Measurements from ENCODE around the gene DNAH3.
"Not testable (repeated sequence)": the region's sequence is repeated elsewhere in the genome, so short reads cannot be mapped to it uniquely, and the experiment has no call there.

DNAH3 gene

DNA sequence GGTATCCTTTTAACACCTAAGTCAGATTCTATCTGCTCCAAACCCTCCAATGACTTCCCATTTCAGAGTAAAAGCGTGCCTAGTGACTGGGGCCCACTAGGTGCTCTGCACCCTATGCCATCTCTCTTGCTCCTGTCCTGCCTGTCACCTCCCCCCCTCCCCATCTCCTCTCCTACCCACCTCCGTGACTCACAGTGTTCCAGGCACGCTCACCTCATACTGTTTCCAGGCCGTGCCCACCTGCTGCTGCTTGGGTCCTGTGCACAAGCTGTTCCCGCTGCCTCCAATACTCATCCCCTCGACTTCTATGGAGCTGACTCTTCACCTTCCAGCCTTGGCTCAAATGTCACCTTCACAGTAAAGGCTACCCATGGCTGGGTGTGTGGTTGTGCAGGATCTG is 21.7 kb downstream of the DNAH3 start:
- DNase-seq (ENCODE audit: low read depth in 3 of 3, low spot score in 1 of 3), result no peak

DNA sequence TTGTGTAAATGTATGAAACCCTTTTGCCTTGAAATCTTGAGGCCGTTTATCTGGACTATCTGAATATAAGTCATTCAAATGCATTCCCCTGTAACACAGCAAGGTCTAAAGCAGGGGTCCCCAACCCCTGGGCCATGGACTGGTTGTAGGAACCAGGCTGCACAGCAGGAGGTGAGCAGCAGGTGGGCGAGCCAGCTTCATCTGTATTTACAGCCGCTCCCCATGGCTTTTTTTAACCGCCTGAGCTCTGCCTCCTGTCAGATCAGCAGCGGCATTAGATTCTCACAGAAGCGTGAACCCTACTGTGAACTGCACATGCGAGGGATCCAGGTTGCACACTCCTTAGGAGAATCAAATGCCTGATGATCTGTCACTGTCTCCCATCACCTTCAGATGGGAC is 24.1 kb downstream of the DNAH3 start:
- no peak for DNase-seq (ENCODE audit: low read depth in 3 of 3, low spot score in 1 of 3)

DNA sequence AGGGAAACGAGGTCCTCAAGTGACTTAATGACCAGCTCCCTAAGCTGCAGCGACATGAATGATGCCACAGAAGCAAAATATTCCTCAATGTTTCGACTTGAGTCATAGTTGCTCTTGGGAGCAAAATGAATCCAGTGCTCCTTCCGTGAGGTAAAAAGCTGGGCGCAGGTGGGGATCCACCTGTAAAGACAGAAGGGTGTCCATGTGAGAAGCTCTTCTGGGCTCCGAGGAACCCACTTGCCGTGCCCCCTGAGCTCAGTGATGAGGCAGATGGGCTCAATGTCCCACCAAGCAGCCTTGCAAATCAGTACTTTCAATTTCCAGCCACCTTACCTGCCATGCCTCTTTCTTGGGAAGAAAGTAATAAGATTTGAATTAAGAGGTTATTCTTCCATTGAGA is 25.5 kb downstream of the DNAH3 start:
- no peak for DNase-seq (ENCODE audit: low read depth in 3 of 3, low spot score in 1 of 3)

DNA sequence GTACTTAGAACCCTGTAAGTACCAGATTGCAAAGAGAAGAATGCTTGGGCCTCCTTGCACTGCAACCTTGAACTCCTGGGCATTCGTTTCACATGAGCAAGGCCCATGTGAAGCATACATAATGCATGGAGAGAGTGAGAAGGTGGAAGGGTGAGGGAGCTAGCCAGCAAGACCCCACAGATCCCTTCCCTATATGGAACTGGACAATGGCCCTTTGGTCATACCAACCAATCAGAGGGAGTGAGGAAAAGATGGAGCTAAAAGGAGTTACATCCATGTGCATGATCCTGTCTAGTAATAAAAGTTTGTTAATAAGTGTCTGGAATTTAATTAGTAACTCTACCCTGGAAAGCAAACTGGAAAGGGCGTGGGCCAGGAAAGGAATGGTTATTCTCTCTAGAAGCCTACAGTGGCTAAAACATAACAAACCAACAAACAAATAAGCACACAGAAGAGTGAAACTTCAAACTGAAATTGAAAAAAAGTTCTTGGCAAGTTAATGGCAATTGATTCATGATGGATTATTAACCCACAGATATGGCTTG is 29.6 kb downstream of the DNAH3 start:
- no peak for DNase-seq (ENCODE audit: low read depth in 3 of 3, low spot score in 1 of 3)

DNA sequence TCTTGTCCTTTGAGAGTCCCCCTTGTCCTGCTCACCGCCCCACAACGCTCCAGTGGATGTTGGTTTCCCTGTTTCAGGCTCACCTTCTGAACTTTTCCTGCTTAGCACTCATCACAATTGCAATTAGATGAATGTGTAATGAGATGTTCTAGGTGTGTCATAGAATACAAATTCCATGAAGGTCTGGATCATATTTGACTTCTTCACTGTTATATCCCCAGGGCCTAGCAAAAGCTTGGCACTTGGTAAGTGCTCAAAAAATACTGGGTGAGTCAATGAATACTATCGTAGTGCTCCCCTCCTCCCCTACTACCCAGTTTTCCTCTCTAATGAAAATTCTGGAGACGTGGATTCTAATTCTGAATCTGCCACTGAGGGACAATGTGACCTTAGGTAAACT is 33.1 kb downstream of the DNAH3 start:
- no peak for DNase-seq (ENCODE audit: low read depth in 3 of 3, low spot score in 1 of 3)

DNA sequence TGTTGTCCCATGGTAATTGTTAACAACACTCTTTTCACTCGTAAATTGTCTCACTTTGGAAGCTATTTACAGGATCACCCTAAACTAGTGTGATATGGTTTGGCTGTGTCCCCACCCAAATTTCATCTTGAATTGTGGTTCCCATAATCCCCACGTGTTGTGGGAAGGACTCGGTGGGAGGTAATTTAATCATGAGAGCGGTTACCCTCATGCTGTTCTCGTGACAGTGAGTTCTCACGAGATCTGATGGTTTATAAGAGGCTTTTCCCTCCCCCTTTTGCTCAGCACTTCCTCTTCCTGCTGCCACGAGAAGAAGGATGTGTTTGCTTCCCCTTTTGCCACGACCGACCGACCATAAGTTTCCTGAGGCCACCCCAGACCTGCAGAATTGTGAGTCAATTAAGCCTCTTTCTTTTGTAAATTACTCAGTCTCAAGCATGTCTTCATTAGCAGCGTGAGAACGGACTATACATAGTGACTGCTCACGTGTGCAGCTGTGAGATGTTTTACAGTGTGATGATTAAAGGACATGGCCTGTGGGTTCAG is 34.4 kb downstream of the DNAH3 start:
- DNase-seq (ENCODE audit: low read depth in 3 of 3, low spot score in 1 of 3), result no peak

DNA sequence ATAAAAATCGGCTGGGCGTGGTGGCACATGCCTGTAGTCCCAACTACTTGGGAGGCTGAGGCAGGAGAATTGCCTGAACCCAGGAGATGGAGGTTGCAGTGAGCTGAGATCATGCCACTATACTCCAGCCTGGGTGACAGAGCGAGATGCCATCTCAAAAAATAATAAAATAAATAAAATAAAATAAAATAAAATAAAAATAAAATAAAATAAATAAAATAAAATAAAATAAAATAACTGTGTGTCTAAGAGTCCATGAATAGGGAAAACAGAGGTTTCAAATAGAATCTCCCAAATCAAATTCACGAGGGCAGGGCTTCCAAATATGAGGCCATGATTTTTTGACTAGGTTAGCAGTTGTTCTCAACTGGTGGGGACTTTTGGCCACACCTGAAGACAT is 35.1 kb downstream of the DNAH3 start:
- DNase-seq (ENCODE audit: low read depth in 3 of 3, low spot score in 1 of 3), result not testable (repeated sequence)

DNA sequence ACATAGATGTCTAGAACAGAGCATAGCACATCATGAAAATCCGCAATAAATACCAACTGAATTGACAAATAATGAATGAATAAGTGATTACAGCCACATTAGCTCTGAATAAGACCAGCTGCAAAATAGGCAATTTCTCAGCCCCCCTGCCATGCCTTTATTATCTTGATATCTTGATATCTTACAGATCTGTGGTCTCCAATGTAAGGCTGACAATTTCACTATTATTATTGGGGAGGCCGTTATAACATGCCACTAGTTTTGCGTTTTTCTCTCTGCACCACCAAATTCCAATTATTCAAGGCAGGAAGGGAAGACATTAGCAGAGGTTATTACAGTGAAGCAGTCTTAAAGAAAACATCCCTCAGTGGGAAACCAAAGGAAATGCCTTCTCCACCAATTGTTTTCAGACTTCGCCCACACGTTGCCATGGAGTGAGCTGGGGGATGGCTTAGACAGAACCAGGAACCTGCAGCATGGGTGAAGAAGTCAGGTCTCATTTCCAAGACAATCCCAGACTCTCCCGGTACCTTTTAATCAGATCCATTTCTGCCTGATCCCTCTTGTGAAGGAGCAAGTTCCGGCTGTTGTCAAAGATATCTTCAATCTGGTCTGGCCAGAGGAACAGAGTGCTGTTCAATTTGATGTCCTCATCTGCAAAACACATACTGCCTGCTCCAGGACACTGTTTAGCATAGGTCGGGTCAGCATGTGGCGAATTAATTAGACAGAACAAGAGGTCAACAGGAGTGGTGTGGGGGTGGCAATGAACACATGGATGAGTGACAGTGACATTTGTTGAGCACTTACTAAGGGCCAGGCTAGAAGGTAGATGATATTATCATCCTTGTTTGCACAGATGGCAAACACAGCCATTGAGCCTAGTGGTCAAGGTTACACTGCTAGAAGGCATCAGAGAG is 46.4 kb downstream of the DNAH3 start:
- no peak for DNase-seq (ENCODE audit: low read depth in 3 of 3, low spot score in 1 of 3)

DNA sequence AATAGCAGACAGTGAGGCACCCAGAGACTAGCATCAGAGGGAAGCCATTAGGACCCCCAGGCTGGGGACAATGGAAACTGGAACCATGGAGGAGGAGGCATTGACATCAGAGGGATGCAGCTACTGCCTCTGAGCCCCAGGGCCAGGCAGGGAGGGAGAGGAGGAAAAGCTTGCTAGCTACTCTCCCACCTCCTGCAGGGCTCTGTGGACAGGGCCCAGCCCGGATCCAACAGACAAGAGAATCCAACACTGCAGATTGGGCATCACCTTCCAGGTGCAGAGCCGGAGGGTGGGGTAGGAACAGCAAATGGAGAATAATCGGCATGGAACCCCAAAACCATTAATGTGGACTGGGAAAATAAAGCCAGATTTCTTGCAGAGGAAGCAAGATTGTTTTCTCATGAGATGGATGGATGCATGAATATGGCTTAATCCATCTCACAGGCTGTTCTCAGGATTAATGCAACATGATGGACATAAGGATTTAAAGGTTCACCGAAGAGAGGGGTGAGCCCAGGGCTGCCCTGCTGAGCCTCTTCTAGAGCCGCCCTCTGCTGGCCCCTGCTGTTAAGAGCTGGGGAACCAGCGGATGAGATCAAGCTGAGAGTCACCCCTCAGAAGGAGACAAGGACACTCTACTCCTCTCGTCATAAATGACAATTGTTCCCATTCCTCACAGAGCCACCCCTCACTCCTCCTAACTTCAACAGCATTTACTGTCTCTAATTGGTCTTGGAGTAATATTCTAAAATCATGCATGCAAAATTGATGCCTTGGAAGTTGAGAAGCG is 48.8 kb downstream of the DNAH3 start:
- peak in 1 of 3 donors; percentile 14 for DNase-seq (ENCODE audit: low read depth in 3 of 3, low spot score in 1 of 3)

DNA sequence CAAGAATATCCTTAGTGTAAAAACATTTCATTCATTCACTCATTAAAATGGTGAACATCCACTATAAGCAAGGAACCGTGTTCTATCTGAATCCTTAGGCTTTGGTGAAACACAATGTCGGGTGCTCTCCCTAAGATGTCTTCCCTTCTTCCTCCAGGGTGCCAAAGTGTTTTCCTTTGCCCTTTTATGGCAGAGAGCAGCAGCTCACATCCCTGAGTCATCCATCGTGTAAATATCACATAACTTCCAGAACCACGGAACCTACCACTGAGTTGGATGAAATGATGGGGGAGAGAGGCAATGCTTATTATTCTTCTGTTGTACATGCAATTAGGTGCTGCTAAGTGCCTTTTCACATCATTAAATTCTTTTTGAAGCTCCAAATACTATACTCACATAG is 50.2 kb downstream of the DNAH3 start:
- DNase-seq (ENCODE audit: low read depth in 3 of 3, low spot score in 1 of 3), result no peak

DNA sequence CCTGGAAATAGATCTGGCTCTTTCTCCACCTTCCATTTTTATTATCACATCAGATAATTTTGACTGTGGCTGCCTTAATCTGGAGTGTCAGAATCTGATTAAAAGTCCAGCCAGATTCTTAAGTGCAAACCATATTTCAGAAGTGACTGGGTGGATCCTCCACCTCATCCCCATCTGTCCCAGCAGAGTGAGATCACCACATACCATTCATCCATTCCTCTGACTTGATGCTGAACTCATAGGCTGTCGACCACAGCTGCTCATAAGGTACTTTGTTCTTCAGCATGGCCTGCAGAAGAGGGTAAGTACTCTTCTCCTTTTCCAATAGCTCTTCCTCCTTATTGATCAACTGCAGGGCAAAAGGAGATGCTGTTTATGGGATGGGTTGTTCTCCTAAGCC is 53.5 kb downstream of the DNAH3 start:
- DNase-seq (ENCODE audit: low read depth in 3 of 3, low spot score in 1 of 3), result no peak

DNA sequence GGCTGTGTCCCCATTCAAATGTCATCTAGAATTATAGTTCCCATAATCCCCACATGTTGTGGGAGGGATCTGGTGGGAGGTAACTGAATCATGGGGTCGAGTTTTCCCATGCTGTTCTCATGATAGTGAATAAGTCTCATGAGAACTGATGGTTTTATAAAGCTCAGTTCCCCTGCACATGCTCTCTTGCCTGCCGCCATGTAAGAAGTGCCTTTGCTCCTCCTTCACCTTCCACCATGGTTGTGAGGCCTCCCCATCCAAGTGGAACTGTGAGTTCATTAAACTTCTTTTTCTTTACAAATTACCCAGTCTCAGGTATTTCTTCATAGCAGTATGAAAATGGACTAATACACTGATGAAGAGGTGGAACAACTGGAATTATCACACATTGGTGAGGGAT is 55.9 kb downstream of the DNAH3 start:
- DNase-seq (ENCODE audit: low read depth in 3 of 3, low spot score in 1 of 3), result not testable (repeated sequence)

DNA sequence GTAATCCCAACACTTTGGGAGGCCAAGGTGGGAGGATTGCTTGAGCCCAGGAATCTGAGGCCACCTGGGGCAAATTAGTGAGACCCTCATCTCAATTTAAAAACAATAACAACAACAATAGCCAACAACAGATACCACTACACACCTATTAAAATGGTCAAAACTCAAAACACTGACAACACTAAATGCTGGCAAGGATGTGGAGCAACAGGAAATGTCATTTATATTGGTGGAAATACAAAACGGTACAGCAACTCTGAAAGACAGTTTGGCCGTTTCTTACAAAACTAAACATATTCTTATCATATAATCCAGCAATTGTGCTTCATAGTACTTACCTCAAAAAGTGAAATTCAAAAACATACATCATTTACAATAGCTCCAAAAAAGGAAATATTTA is 57.7 kb downstream of the DNAH3 start:
- no peak for DNase-seq (ENCODE audit: low read depth in 3 of 3, low spot score in 1 of 3)

DNA sequence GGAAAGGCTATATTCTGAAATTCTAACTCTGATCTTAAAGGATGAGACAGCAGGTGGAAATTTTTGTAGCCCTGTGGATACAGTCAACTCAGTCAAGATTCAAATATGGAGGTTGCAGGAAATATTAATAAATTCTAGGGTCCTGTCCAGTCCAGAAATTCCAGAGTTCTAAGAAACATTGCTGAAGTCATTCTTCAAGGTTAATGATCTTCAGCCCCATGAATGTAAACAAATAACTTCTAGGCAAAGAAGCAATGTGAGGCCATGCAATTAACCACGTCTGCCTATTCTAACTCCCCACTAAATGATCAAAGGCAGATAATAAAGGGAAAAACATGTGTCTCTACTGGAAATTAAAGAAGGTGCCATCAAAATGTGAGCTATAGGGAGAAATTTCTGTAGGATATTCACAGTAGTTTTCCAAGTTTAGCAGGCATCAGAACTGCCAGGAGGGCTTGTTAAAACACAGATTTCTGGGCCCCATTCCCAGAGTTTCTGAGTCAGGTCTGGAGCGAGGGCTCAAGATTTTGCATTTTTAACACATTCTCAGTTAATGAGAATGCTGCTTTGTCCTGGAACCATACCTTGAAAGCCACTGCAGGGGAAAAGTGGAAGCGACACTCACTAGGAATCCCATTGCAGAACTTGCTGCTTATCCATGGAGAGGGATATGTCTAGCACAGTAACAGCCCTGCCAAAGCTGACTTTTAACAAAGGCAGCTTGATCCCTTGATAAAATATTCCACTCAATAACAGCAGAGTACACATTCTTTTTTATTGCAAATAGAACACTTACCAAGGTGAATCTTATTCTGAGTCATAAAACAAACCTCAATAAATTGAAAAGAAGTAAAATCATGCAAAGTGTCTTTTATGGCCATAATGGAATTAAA is 61.8 kb downstream of the DNAH3 start:
- no peak for DNase-seq (ENCODE audit: low read depth in 3 of 3, low spot score in 1 of 3)

DNA sequence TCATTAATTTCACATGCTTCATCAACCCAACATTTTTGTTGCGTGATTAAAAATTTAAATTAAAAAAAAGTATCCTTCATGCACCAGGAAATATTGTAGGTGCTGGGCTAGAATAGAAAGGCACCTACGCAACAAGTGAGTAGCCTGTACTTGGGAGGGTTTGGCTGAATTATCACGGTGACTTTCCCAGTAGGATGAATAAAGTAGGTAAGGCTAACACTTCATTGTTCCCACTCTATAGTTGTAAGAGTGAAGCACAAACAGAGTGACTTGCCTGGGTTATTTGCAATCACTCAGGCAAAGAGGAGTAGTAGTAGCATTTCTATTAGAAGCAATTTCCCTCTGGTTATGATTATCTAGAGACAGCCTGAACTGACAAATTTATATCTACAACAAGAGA is 62.5 kb downstream of the DNAH3 start:
- no peak for DNase-seq (ENCODE audit: low read depth in 3 of 3, low spot score in 1 of 3)

DNA sequence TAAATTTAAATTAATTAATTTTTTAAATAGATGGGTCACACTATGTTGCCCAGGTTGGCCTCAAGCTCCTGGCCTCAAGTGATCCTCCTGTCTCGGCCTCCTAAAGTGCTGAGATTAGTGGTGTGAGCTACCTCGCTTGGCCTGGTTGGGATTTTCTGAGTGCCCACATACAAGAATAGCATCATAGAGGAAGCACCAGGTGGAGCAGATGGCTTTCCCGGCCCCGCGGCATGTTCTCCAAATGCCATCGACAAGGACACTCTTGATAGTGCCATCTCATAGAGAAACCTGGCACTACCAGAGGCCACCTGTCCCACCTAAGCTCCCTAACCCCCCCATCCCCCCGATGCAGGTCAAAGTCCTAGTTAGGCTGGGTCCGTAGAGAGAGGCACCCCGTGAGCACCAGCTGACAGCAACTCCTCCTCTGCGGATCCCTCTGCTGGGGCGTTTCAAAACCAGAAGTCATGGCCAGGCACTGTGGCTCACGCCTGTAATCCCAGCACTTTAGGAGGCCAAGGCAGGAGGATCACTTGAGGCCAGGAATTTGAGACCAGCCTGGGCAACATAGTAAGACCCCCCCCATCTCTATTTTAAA is 65.9 kb downstream of the DNAH3 start:
- no peak for DNase-seq (ENCODE audit: low read depth in 3 of 3, low spot score in 1 of 3)

DNA sequence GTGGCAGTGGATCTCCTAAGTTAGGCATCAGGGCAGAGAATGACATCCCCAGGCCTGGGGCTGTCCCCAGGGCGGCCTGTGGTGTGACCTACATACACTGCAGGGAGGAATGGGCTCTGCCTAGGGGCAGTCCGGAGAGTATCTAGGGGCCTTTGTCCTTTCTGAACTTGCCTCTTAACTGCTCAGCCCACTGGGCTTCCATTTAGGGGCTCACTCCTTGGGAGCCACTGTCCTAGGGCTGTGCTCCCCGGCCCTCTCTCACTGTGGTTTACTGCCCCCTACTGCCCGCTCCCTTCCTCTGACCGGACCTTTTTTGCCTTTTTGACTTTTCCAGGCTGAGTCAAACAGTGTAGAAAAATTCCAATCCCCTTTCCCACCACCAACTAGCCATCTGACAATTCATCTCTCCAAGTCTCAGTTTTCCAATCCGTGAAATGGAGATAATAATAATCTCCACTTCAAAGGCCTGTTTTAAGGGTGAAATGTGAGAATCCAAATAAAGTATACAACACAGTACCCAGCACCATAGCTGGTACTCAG is 66.8 kb downstream of the DNAH3 start:
- DNase-seq (ENCODE audit: low read depth in 3 of 3, low spot score in 1 of 3), result peak in 2 of 3 donors; percentile 13 to 35

DNA sequence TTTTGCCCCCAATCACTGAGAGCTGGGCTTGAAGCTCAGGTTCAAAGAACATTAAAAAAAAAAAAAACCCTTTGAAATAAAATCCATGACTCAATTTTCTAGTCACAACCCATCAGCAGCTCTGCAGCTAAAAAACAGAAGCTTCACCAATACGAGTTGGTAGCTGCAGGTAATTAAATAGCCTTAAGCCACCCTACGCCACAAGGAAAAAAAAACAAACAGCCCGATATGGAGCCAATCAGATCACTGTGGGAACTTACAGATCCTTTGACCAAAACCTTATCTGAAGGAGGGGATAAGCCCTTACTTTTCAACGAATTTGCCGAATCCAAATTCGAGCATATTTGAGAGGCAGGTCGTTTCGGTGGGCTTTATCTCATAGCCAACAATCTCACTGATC is 69.3 kb downstream of the DNAH3 start:
- DNase-seq (ENCODE audit: low read depth in 3 of 3, low spot score in 1 of 3), result no peak

DNA sequence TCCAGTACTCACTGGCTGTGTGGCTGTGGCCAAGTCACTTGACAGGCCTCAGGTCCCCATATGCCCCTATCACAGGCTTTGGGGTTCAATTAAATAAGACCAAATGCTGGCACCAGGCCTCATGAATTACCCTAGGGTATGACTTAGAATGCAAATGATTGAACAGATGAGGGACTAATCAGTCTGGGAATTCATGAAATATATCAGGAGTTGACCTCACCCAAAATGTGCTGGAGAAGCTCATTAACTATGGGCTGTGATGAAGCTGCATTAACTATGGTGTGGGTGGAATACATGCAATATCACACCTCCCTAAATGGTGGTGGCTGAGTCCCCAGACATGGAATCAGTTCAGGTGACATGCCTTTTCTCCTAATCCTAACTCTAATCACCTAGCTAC is 72.1 kb downstream of the DNAH3 start:
- no peak for DNase-seq (ENCODE audit: low read depth in 3 of 3, low spot score in 1 of 3)
